ENCODE data around the gene HOXA7. TPM values are rescaled to one million over a fixed set of nuclear protein-coding genes. Genes with fewer than 3 reads are reported as not detected.

The HOXA7 gene
- total RNA-seq, 1 experiment from 2014 or later: 0.56 TPM

DNA sequence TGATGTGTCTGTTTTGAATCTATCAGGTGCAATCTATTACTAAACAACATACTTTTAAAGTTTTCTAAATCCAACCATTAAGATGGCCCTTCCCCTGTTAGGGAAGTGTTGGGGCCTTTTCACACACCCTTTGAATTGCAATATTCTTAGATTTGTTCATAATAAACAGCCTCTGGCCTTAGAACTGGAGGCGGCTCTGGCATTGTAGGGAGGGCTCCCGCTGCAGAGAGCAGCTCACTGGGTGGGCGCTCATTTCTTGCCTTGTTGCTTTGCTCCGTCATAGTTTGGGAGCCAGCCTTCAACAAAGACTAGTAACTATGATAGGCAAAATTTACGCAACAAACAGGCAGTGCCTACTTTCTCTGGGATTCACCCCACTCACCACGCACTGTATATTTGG, 21.9 kb upstream of the HOXA7 start:
- CTCF ChIA-PET: interaction anchor here (0.5 to 0.6 kb wide), 2 partner anchors 498 to 810 kb away, joined by 3 to 5 read pairs; no protein-coding TSS in a partner anchor

DNA sequence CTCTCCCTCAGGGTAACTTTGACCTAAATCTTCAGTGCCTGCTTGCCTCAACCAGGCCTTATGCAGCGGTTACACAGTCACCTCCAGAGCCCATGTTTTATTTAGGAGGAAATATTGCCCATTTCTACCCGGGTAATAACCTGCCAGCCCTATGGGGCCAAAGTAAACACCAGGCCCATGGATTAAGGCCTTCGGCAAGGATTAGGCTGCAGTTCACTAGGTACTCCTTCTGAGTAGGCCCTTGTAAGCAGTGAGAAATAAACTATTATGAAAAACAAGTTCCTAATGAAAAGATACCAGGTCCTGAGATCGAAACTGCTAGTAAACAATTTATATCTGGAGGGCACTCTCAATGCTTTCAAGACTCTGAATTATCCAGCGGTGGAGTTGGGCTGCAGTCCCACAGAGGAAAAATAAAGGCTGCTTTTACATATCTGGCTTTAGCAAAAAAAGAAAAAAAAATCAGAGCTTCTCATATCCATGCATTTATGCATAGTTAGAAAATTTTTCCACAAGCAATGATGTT, 21.4 kb upstream of the HOXA7 start:
- Histone ChIP-seq H3K4me1 (ENCODE audit: insufficient read depth, low read length, poor library complexity, severe bottlenecking) (peaks cover 7% of the 10 kb centered on the region), H3K9me3 (ENCODE audit: low read depth, low read length, poor library complexity, severe bottlenecking) (no peaks in the 10 kb centered on the region), H3K4me3 (ENCODE audit: low read depth, low read length, poor library complexity, severe bottlenecking) (no peak overlapping the region), H3K36me3 (ENCODE audit: insufficient read depth, low read length, poor library complexity, severe bottlenecking) (no peaks in the 10 kb centered on the region), H3K27me3 (replicated peaks; ENCODE audit: insufficient read depth, low read depth, low read length, poor library complexity) (peaks cover 95% of the 10 kb centered on the region), H3K27ac (ENCODE audit: low read depth, low read length, poor library complexity, severe bottlenecking) (no peak overlapping the region)
- no peak for DNase-seq (ENCODE audit: low spot score)
- CTCF ChIA-PET: no interaction called here
- TF ChIP-seq EZH2 (IDR thresholded peaks at IDR 0.05; ENCODE audit: borderline replicate concordance, low read depth, low read length, poor library complexity, severe bottlenecking): no peak
- TF ChIP-seq, protein P1, sequence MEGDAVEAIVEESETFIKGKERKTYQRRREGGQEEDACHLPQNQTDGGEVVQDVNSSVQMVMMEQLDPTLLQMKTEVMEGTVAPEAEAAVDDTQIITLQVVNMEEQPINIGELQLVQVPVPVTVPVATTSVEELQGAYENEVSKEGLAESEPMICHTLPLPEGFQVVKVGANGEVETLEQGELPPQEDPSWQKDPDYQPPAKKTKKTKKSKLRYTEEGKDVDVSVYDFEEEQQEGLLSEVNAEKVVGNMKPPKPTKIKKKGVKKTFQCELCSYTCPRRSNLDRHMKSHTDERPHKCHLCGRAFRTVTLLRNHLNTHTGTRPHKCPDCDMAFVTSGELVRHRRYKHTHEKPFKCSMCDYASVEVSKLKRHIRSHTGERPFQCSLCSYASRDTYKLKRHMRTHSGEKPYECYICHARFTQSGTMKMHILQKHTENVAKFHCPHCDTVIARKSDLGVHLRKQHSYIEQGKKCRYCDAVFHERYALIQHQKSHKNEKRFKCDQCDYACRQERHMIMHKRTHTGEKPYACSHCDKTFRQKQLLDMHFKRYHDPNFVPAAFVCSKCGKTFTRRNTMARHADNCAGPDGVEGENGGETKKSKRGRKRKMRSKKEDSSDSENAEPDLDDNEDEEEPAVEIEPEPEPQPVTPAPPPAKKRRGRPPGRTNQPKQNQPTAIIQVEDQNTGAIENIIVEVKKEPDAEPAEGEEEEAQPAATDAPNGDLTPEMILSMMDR (conservative IDR thresholded peaks at IDR 0.05; ENCODE audit: low read depth, low read length): no peak
- intact Hi-C loops (cut with micrococcal nuclease; ENCODE audit: unreplicated experiment): no loop called here
- POLR2A ChIA-PET (ENCODE audit: low non-redundant PET): no interaction called here
- BruUV-seq (replicated peaks): no TSS peak

More for the DNA sequence above, 21.9 kb upstream of the HOXA7 start:
- Histone ChIP-seq H3K27me3 (replicated peaks; ENCODE audit: insufficient read depth, low read depth, low read length, poor library complexity) (peaks cover 95% of the 10 kb centered on the region), H3K27ac (ENCODE audit: low read depth, low read length, poor library complexity, severe bottlenecking) (no peak overlapping the region), H3K4me1 (ENCODE audit: insufficient read depth, low read length, poor library complexity, severe bottlenecking) (peaks cover 5% of the 10 kb centered on the region), H3K9me3 (ENCODE audit: low read depth, low read length, poor library complexity, severe bottlenecking) (no peaks in the 10 kb centered on the region), H3K4me3 (ENCODE audit: low read depth, low read length, poor library complexity, severe bottlenecking) (no peak overlapping the region), H3K36me3 (ENCODE audit: insufficient read depth, low read length, poor library complexity, severe bottlenecking) (no peaks in the 10 kb centered on the region)
- intact Hi-C loops (cut with micrococcal nuclease; ENCODE audit: unreplicated experiment): no loop called here
- BruUV-seq (replicated peaks): no TSS peak
- TF ChIP-seq EZH2 (IDR thresholded peaks at IDR 0.05; ENCODE audit: borderline replicate concordance, low read depth, low read length, poor library complexity, severe bottlenecking): no peak
- TF ChIP-seq, protein P1 (conservative IDR thresholded peaks at IDR 0.05; ENCODE audit: low read depth, low read length): no peak
- DNase-seq (ENCODE audit: low spot score): no peak
- POLR2A ChIA-PET (ENCODE audit: low non-redundant PET): no interaction called here

- intact Hi-C loops (cut with micrococcal nuclease; ENCODE audit: unreplicated experiment): no loop called here
- TF ChIP-seq, protein P1 (conservative IDR thresholded peaks at IDR 0.05; ENCODE audit: low read depth, low read length): no peak
- no peak for TF ChIP-seq EZH2 (IDR thresholded peaks at IDR 0.05; ENCODE audit: borderline replicate concordance, low read depth, low read length, poor library complexity, severe bottlenecking)
- no peak for DNase-seq (ENCODE audit: low spot score)
- no peak overlapping the region for H3K4me3 ChIP-seq (ENCODE audit: low read depth, low read length, poor library complexity, severe bottlenecking)
- H3K36me3 ChIP-seq (ENCODE audit: insufficient read depth, low read length, poor library complexity, severe bottlenecking): no peaks in the 10 kb centered on the region
- BruUV-seq (replicated peaks): no TSS peak
- peaks cover 95% of the 10 kb centered on the region for H3K27me3 ChIP-seq (replicated peaks; ENCODE audit: insufficient read depth, low read depth, low read length, poor library complexity)
- CTCF ChIA-PET: no interaction called here
- H3K9me3 ChIP-seq (ENCODE audit: low read depth, low read length, poor library complexity, severe bottlenecking): no peaks in the 10 kb centered on the region
- H3K27ac ChIP-seq (ENCODE audit: low read depth, low read length, poor library complexity, severe bottlenecking): no peak overlapping the region
- POLR2A ChIA-PET (ENCODE audit: low non-redundant PET): no interaction called here
- peaks cover 7% of the 10 kb centered on the region for H3K4me1 ChIP-seq (ENCODE audit: insufficient read depth, low read length, poor library complexity, severe bottlenecking)
Measured at GRCh38 chr7:27176962-27177794, 20.7 kb upstream of the HOXA7 start.

Data from A673 (cell line).